ENCODE measurements around the gene RAPGEF4.
"Not testable (repeated sequence)": the region's sequence is repeated elsewhere in the genome, so short reads cannot be mapped to it uniquely, and the experiment has no call there.

Gene RAPGEF4

DNA sequence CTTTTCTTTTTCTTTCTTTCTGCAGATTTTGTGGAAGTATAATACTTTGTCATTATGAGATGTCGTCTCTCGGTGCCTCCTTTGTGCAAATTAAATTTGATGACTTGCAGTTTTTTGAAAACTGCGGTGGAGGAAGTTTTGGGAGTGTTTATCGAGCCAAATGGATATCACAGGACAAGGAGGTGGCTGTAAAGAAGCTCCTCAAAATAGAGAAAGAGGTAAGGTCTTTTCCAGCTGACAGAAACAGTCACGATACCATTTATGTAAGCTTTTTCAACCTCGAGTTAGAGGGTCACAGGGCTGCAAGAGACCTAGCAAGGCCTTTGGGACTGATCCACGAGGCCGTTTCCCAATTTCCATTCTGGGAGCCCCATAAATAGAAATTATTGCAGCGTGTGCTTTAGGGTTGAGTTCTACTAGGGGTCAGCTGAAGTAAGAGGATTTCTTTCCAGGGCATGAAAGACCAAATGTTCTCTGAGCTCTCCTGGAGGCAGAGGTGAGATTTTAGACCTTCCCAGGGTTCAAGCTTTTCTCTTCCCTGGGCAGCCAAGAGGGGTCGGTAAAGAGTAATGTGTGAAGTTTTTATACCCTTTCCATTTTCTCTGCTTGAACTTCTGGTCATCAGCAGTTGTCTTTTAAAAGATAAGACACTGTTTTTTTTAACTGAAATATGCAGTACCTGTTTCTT lies 355.5 kb downstream of the RAPGEF4 start:
- no peak for TF ChIP-seq CTCF (conservative IDR thresholded peaks at IDR 0.05; ENCODE audit: low read depth)
- no peak overlapping the region for H3K27ac ChIP-seq
- ChIA-PET CTCF (interaction anchor here (0.7 kb wide), 2 partner anchors 122 to 148 kb away, joined by 4 read pairs; no protein-coding TSS in a partner anchor), POLR2A (ENCODE audit: low non-redundant PET) (no interaction called here)
- no peak for DNase-seq (ENCODE audit: low spot score)

DNA sequence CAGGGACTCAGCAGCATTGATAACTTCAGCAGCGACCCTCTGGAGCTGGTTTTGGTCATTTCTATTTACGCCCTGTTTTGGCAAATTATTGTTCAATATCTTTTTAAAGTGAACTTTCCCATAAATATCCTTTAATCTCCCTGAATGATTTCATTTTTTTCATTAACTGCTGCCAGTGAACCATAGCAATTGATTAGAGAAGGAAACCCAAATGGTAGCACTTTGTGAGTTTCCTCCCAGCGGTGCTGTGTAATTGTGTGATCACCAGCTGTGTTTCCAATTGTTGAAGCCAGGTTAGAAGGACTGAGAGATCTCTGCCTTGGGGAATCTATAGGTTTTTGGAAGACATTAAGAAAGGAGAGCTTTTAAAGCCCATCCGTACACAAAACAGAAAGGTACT lies 356.3 kb downstream of the RAPGEF4 start:
- ChIA-PET CTCF (no interaction called here), POLR2A (ENCODE audit: low non-redundant PET) (no interaction called here)
- TF ChIP-seq CTCF (conservative IDR thresholded peaks at IDR 0.05; ENCODE audit: low read depth): no peak
- H3K27ac ChIP-seq: no peak overlapping the region
- no peak for DNase-seq (ENCODE audit: low spot score)

DNA sequence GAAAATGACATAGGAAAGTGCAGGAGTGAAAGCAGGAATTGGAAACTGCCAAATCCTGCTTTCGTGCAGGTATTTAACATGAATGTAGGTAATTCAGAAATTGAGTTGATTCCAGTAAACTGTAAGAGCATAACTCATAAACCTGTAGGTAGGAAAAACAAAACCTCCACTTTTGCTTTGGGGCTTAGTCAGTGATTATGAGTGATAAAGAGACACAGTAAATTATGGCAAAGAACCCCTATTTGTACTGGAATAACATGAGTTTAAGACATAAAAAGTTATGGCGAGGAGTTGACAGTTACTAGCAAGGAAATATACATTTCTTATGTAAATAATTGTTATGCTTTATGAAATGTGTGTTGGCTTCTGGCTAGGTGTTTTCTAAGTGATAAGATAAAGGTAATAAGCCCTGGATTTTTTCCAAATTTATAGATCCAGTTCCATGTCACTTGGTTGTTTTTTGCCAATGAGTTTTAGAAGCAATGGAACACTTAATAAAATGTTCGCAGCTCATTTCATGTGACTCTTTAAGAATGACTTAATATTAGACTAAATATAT lies 357.3 kb downstream of the RAPGEF4 start:
- TF ChIP-seq CTCF (conservative IDR thresholded peaks at IDR 0.05; ENCODE audit: low read depth): no peak
- ChIA-PET POLR2A (ENCODE audit: low non-redundant PET) (no interaction called here), CTCF (no interaction called here)
- DNase-seq (ENCODE audit: low spot score): no peak
- no peak overlapping the region for H3K27ac ChIP-seq

- CTCF ChIA-PET; DNase-seq (ENCODE audit: low spot score); H3K27ac ChIP-seq; POLR2A ChIA-PET (ENCODE audit: low non-redundant PET): not testable (repeated sequence)
Observed at GRCh38 chr2:173093617-173094016, 358.0 kb downstream of the RAPGEF4 start.

- no peak for DNase-seq (ENCODE audit: low spot score)
- no peak for TF ChIP-seq CTCF (conservative IDR thresholded peaks at IDR 0.05; ENCODE audit: low read depth)
- no peak overlapping the region for H3K27ac ChIP-seq
- POLR2A ChIA-PET (ENCODE audit: low non-redundant PET): no interaction called here
- CTCF ChIA-PET: no interaction called here
Observed at GRCh38 chr2:173094731-173095130, 359.1 kb downstream of the RAPGEF4 start.

GRCh38 chr2:173095356-173095755 lies 359.7 kb downstream of the RAPGEF4 start:
- TF ChIP-seq CTCF (conservative IDR thresholded peaks at IDR 0.05; ENCODE audit: low read depth): no peak
- no peak overlapping the region for H3K27ac ChIP-seq
- POLR2A ChIA-PET (ENCODE audit: low non-redundant PET): no interaction called here
- no peak for DNase-seq (ENCODE audit: low spot score)
- CTCF ChIA-PET: no interaction called here

DNA sequence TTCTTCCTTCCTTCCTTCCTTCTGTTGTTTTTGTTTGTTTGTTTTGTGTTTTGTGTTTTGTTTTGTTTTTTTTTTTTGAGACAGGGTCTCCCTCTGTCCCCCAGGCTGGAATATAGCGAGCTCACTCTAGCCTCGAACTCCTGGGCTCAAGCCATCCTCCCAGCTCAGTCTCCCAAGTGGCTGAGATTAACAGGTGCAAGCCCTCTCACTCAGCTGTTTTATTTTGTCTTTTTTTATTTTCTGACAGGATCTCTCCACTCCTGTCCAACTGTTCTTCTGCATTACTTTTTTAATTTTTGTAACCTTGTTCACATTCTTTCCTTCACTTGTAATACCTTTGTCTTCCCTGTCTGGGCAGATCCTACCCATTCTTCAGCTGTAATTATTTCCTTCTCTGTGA lies 363.6 kb downstream of the RAPGEF4 start:
- CTCF ChIA-PET: no interaction called here
- no peak for DNase-seq (ENCODE audit: low spot score)
- POLR2A ChIA-PET (ENCODE audit: low non-redundant PET): no interaction called here
- no peak for TF ChIP-seq CTCF (conservative IDR thresholded peaks at IDR 0.05; ENCODE audit: low read depth)
- no peak overlapping the region for H3K27ac ChIP-seq
